ENCODE results near the gene KDM3B.

GRCh38 chr5:138359621-138360020, 7.1 kb downstream of the KDM3B start:
- no peak for TF ChIP-seq CTCF (IDR thresholded peaks at IDR 0.05)
- no peak for TF ChIP-seq POLR2A (IDR thresholded peaks at IDR 0.05)
